Neural progenitor cell (in vitro differentiated cells): ENCODE measurements around the gene SLC5A11. TPM values are rescaled to one million over a fixed set of nuclear protein-coding genes. Genes with fewer than 3 reads are reported as not detected.

Experiments
- DNase-seq: peaks from one replicate; pipeline ENCODE4 v3.0.0-alpha.2; 2016; ENCODE audit warnings: low spot score
- H2AFZ ChIP-seq: fragments of 200-600 bp; sonication (generic); replicated peaks from 2 replicates; pipeline ENCODE4 v1.6.1; 2016; ENCODE audit warnings: antibody characterized with exemption
- H3F3A ChIP-seq: fragments of 200-600 bp; sonication (generic); 2 replicates; pipeline ENCODE4 v1.6.1; 2016; ENCODE audit warnings: antibody characterized with exemption, low read depth
- H3K27ac ChIP-seq: fragments of 200-600 bp; sonication (generic); 2 replicates; pipeline ENCODE4 v1.5.1; 2016; ENCODE audit warnings: mild to moderate bottlenecking
- H3K27me3 ChIP-seq: fragments of 200-600 bp; sonication (generic); 2 replicates; pipeline ENCODE4 v1.6.1; 2016; ENCODE audit warnings: mild to moderate bottlenecking, moderate library complexity
- H3K36me3 ChIP-seq: fragments of 200-600 bp; sonication (generic); 2 replicates; pipeline ENCODE4 v1.5.1; 2016
- H3K4me1 ChIP-seq: fragments of 200-600 bp; sonication (generic); 2 replicates; pipeline ENCODE4 v1.6.1; 2016; ENCODE audit warnings: mixed run types
- H3K4me2 ChIP-seq: fragments of 200-600 bp; sonication (generic); 2 replicates; pipeline ENCODE4 v1.6.1; 2016
- H3K4me3 ChIP-seq: fragments of 200-600 bp; sonication (generic); 2 replicates; pipeline ENCODE4 v1.5.1; 2016
- H3K79me2 ChIP-seq: fragments of 200-600 bp; sonication (generic); 2 replicates; pipeline ENCODE4 v1.6.1; 2016; ENCODE audit warnings: low read depth
- H3K9ac ChIP-seq: fragments of 200-600 bp; sonication (generic); 2 replicates; pipeline ENCODE4 v1.6.1; 2016
- H3K9me3 ChIP-seq: fragments of 200-600 bp; sonication (generic); 2 replicates; pipeline ENCODE4 v1.5.1; 2016; ENCODE audit warnings: low read depth
- H4K20me1 ChIP-seq: fragments of 200-600 bp; sonication (generic); 2 replicates; pipeline ENCODE4 v1.6.1; 2016; ENCODE audit warnings: low read depth
- H3K27ac Mint-ChIP-seq: 3 replicates; pipeline ENCODE4 v1.8.0; 2021; ENCODE audit warnings: mixed read lengths
- H3K27me3 Mint-ChIP-seq: 2 replicates; pipeline ENCODE4 v1.8.0; 2022; ENCODE audit warnings: low read depth, mild to moderate bottlenecking, inconsistent platforms, moderate library complexity, mixed read lengths; ENCODE audit not compliant: insufficient read depth
- H3K36me3 Mint-ChIP-seq: 3 replicates; pipeline ENCODE4 v1.8.0; 2021; ENCODE audit warnings: mixed read lengths
- H3K4me1 Mint-ChIP-seq: 3 replicates; pipeline ENCODE4 v1.8.0; 2021; ENCODE audit warnings: mixed read lengths
- H3K4me3 Mint-ChIP-seq: 3 replicates; pipeline ENCODE4 v1.8.0; 2021; ENCODE audit warnings: mild to moderate bottlenecking, moderate library complexity, mixed read lengths
- H3K9me3 Mint-ChIP-seq: 3 replicates; pipeline ENCODE4 v1.8.0; 2020; ENCODE audit warnings: mixed read lengths
- CTCF ChIP-seq: fragments of 200-600 bp; sonication (generic); IDR thresholded peaks from 2 replicates; pipeline ENCODE4 v1.5.1; 2017; ENCODE audit warnings: antibody characterized with exemption, mild to moderate bottlenecking
- EZH2 ChIP-seq: fragments of 200-600 bp; sonication (generic); IDR thresholded peaks from 2 replicates; pipeline ENCODE4 v1.6.1; 2017; ENCODE audit warnings: antibody characterized with exemption, mild to moderate bottlenecking, moderate library complexity
- EZH2phosphoT487 ChIP-seq: fragments of 200-600 bp; sonication (generic); IDR thresholded peaks from 2 replicates; pipeline ENCODE4 v1.6.1; 2017; ENCODE audit warnings: antibody characterized with exemption
- total RNA-seq: library from RNA; depleted of rRNA; stranded (reverse); fragments of >200 nt; gene quantifications from 2 replicates; pipeline ENCODE4 v1.2.3, GENCODE V29; 2015; ENCODE audit warnings: low replicate concordance

The SLC5A11 gene
- total RNA-seq, 1 donor from 2014 or later = not detected

GRCh38 chr16:24826817-24827566 is 18.8 kb upstream of the SLC5A11 start:
- H3K4me3 Mint-ChIP-seq = no peak overlapping the region
- no peak for DNase-seq
- H3K9ac ChIP-seq = no peak overlapping the region
- peaks cover 7% of the 10 kb centered on the region for H4K20me1 ChIP-seq
- no peak overlapping the region for H3K4me2 ChIP-seq
- no peaks in the 10 kb centered on the region for H3K27me3 ChIP-seq
- H3K4me3 ChIP-seq = no peak overlapping the region
- TF ChIP-seq CTCF (no peak), EZH2phosphoT487 (no peak), EZH2 (no peak)
- no peak overlapping the region for H3K27ac Mint-ChIP-seq
- H3K36me3 ChIP-seq = no peaks in the 10 kb centered on the region
- H3K4me1 ChIP-seq = no peaks in the 10 kb centered on the region
- H3K27me3 Mint-ChIP-seq = peaks cover 2% of the 10 kb centered on the region
- no peaks in the 10 kb centered on the region for H3K9me3 ChIP-seq
- no peak overlapping the region for H2AFZ ChIP-seq
- peaks cover 7% of the 10 kb centered on the region for H3F3A ChIP-seq
- H3K4me1 Mint-ChIP-seq = no peaks in the 10 kb centered on the region
- H3K27ac ChIP-seq = no peak overlapping the region
- peaks cover 18% of the 10 kb centered on the region for H3K36me3 Mint-ChIP-seq
- H3K9me3 Mint-ChIP-seq = no peaks in the 10 kb centered on the region
- H3K79me2 ChIP-seq = no peaks in the 10 kb centered on the region

GRCh38 chr16:24829153-24829552 is 16.6 kb upstream of the SLC5A11 start:
- peaks cover 8% of the 10 kb centered on the region for H3K36me3 Mint-ChIP-seq
- H3K4me2 ChIP-seq = no peak overlapping the region
- H3K4me3 ChIP-seq = no peak overlapping the region
- no peak overlapping the region for H3K9ac ChIP-seq
- H3K27ac ChIP-seq = no peak overlapping the region
- peaks cover 7% of the 10 kb centered on the region for H4K20me1 ChIP-seq
- H3K9me3 ChIP-seq = no peaks in the 10 kb centered on the region
- no peaks in the 10 kb centered on the region for H3K36me3 ChIP-seq
- H3F3A ChIP-seq = peaks cover 7% of the 10 kb centered on the region
- no peak for DNase-seq
- H3K27ac Mint-ChIP-seq = no peak overlapping the region
- no peaks in the 10 kb centered on the region for H3K9me3 Mint-ChIP-seq
- no peak overlapping the region for H3K4me3 Mint-ChIP-seq
- no peaks in the 10 kb centered on the region for H3K4me1 Mint-ChIP-seq
- no peaks in the 10 kb centered on the region for H3K4me1 ChIP-seq
- H3K27me3 ChIP-seq = no peaks in the 10 kb centered on the region
- no peaks in the 10 kb centered on the region for H3K79me2 ChIP-seq
- no peak overlapping the region for H2AFZ ChIP-seq
- peaks cover 2% of the 10 kb centered on the region for H3K27me3 Mint-ChIP-seq
- no peak for TF ChIP-seq EZH2phosphoT487
- no peak for TF ChIP-seq EZH2
- no peak for TF ChIP-seq CTCF

GRCh38 chr16:24833352-24833751 is 12.4 kb upstream of the SLC5A11 start:
- H3K9ac ChIP-seq = no peak overlapping the region
- peaks cover 2% of the 10 kb centered on the region for H3K27me3 Mint-ChIP-seq
- no peaks in the 10 kb centered on the region for H3K36me3 ChIP-seq
- no peak overlapping the region for H2AFZ ChIP-seq
- no peak overlapping the region for H3K27ac ChIP-seq
- no peaks in the 10 kb centered on the region for H3K4me1 ChIP-seq
- no peak overlapping the region for H3K4me2 ChIP-seq
- H3K27me3 ChIP-seq = no peaks in the 10 kb centered on the region
- no peaks in the 10 kb centered on the region for H3K9me3 Mint-ChIP-seq
- H3K27ac Mint-ChIP-seq = no peak overlapping the region
- DNase-seq = no peak
- no peaks in the 10 kb centered on the region for H3K79me2 ChIP-seq
- TF ChIP-seq CTCF = no peak
- TF ChIP-seq EZH2phosphoT487 = no peak
- no peak for TF ChIP-seq EZH2
- H3K36me3 Mint-ChIP-seq = no peaks in the 10 kb centered on the region
- no peaks in the 10 kb centered on the region for H3F3A ChIP-seq
- no peaks in the 10 kb centered on the region for H3K4me1 Mint-ChIP-seq
- no peak overlapping the region for H3K4me3 ChIP-seq
- H4K20me1 ChIP-seq = no peaks in the 10 kb centered on the region
- H3K9me3 ChIP-seq = no peaks in the 10 kb centered on the region
- no peak overlapping the region for H3K4me3 Mint-ChIP-seq
